Keratinocyte (primary cell): Measurements from ENCODE around the gene RAPGEF3. TPM values are rescaled to one million over a fixed set of nuclear protein-coding genes. Genes with fewer than 3 reads are reported as not detected.

ENCODE experiments used
- DNase-seq: peaks from one replicate; pipeline ENCODE4 v3.0.0-alpha.2; 2011; ENCODE audit warnings: low read depth, missing footprints, low spot score
- FAIRE-seq: peaks from 2 replicates; lab custom pipeline; 2011; peaks lifted over from hg19 to GRCh38; lab: Jason Lieb, UNC
- H2AFZ ChIP-seq: 2 replicates; pipeline ENCODE4 v1.6.0; 2012; ENCODE audit warnings: low read length, control low read depth, inconsistent platforms; ENCODE audit not compliant: control insufficient read depth
- H3K27ac ChIP-seq: 2 replicates; pipeline ENCODE4 v1.5.1; 2011; ENCODE audit warnings: low read length; ENCODE audit not compliant: control insufficient read depth, insufficient read depth
- H3K27me3 ChIP-seq: 3 replicates; pipeline ENCODE4 v1.6.0; 2011; ENCODE audit warnings: low read length; ENCODE audit not compliant: control insufficient read depth, insufficient read depth; ENCODE audit errors: extremely low read depth
- H3K36me3 ChIP-seq, 2 experiments: 2 replicates in 1 of 2; 3 replicates in 1 of 2; pipeline ENCODE4 v1.5.1; 2011; ENCODE audit warnings: low read length in 2 of 2, mild to moderate bottlenecking in 1 of 2; ENCODE audit not compliant: control insufficient read depth in 2 of 2, insufficient read depth in 2 of 2; ENCODE audit errors: extremely low read depth in 1 of 2
- H3K4me1 ChIP-seq: 3 replicates; pipeline ENCODE4 v1.5.1; 2011; ENCODE audit warnings: low read length; ENCODE audit not compliant: control insufficient read depth, insufficient read depth; ENCODE audit errors: extremely low read depth
- H3K4me2 ChIP-seq: 3 replicates; pipeline ENCODE4 v1.6.0; 2011; ENCODE audit warnings: low read depth, low read length; ENCODE audit not compliant: control insufficient read depth, insufficient read depth; ENCODE audit errors: extremely low read depth
- H3K4me3 ChIP-seq, 3 experiments: fragments of 200-600 bp in 1 of 3; sonication (generic) in 1 of 3; 2 replicates in 2 of 3; 3 replicates in 1 of 3; pipeline ENCODE4 v1.5.1; 2011 to 2016; ENCODE audit warnings: low read length in 3 of 3, mild to moderate bottlenecking in 3 of 3, control low read depth in 2 of 3, inconsistent platforms in 1 of 3, low read depth in 1 of 3, mixed read lengths in 1 of 3, mixed run types in 1 of 3, moderate library complexity in 1 of 3; ENCODE audit not compliant: control insufficient read depth in 2 of 3, insufficient read depth in 2 of 3; ENCODE audit errors: extremely low read depth in 1 of 3
- H3K79me2 ChIP-seq: 2 replicates; pipeline ENCODE4 v1.6.0; 2012; ENCODE audit warnings: low read length; ENCODE audit not compliant: control insufficient read depth, insufficient read depth
- H3K9ac ChIP-seq: 3 replicates; pipeline ENCODE4 v1.6.0; 2011; ENCODE audit warnings: low read length; ENCODE audit not compliant: control insufficient read depth, insufficient read depth; ENCODE audit errors: extremely low read depth
- H3K9me1 ChIP-seq: 3 replicates; pipeline ENCODE4 v1.6.0; 2011; ENCODE audit warnings: low read length; ENCODE audit not compliant: control insufficient read depth, insufficient read depth; ENCODE audit errors: extremely low read depth
- H3K9me3 ChIP-seq: 2 replicates; pipeline ENCODE4 v1.5.1; 2012; ENCODE audit warnings: low read depth, low read length; ENCODE audit not compliant: control insufficient read depth
- H4K20me1 ChIP-seq: 3 replicates; pipeline ENCODE4 v1.6.0; 2011; ENCODE audit warnings: low read length; ENCODE audit not compliant: control insufficient read depth, insufficient read depth; ENCODE audit errors: extremely low read depth
- CTCF ChIP-seq, 3 experiments: IDR thresholded peaks in 1 of 3; conservative IDR thresholded peaks in 1 of 3; optimal IDR thresholded peaks in 1 of 3; 2 replicates in 2 of 3; 3 replicates in 1 of 3; pipeline versions ENCODE3 to v1.5.1; 2011; ENCODE audit warnings: low read length in 3 of 3, mild to moderate bottlenecking in 3 of 3, moderate library complexity in 2 of 3, control low read depth in 1 of 3, inconsistent platforms in 1 of 3; ENCODE audit not compliant: insufficient read depth in 2 of 3; ENCODE audit errors: extremely low read depth in 1 of 3
- EZH2 ChIP-seq: IDR thresholded peaks from one replicate; pipeline ENCODE4 v1.6.1; 2012; ENCODE audit warnings: inconsistent platforms, mild to moderate bottlenecking, low read length, moderate library complexity
- dilution Hi-C: fragments of 300-500 bp; cut with MboI; formaldehyde crosslinking; loops from one replicate; pipeline ENCODE4 v1.7.0; 2020; ENCODE audit warnings: low sequenced_read_pairs; ENCODE audit not compliant: extremely low pct_ligation_motif_present
- polyA plus RNA-seq, 5 experiments: library from polyadenylated mRNA; depleted of rRNA in 3 of 5; stranded (reverse) in 3 of 5; stranded (forward) in 1 of 5; unstranded in 1 of 5; fragments of >200 nt; gene quantifications; 1 replicate in 1 of 5; 2 replicates in 3 of 5; 3 replicates in 1 of 5; pipeline versions ENCODE4 v1.2.1 to v1.2.3, GENCODE V29; 2011 to 2012; ENCODE audit warnings: missing spikeins in 2 of 5, low read depth in 1 of 5, low replicate concordance in 1 of 5

Gene RAPGEF3
- polyA plus RNA-seq, 1 donor (not counting 4 experiments of a cell fraction or from before 2014, with no cell fraction given), result 5.1 TPM

GRCh38 chr12:47789712-47790489 lies 31.2 kb upstream of the RAPGEF3 start:
- H3K36me3 ChIP-seq, result peaks cover 60 to 64% of the 10 kb centered on the region in 2 experiments
- no peak overlapping the region for H3K4me3 ChIP-seq
- no peak overlapping the region for H3K9ac ChIP-seq
- no peaks in the 10 kb centered on the region for H3K27me3 ChIP-seq
- H3K9me1 ChIP-seq, result no peaks in the 10 kb centered on the region
- dilution Hi-C loops, result no loop called here
- DNase-seq (no peak), FAIRE-seq (no peak)
- H3K9me3 ChIP-seq, result no peaks in the 10 kb centered on the region
- no peaks in the 10 kb centered on the region for H4K20me1 ChIP-seq
- TF ChIP-seq EZH2 (no peak), CTCF (optimal IDR thresholded peaks at IDR 0.05 in 1 of 3, IDR thresholded peaks at IDR 0.05 in 1 of 3, conservative IDR thresholded peaks at IDR 0.05 in 1 of 3; ENCODE audit: extremely low read depth in 1 of 3, insufficient read depth in 2 of 3, low read length in 3 of 3) (no peak)
- H3K4me1 ChIP-seq, result no peaks in the 10 kb centered on the region
- H3K79me2 ChIP-seq, result no peaks in the 10 kb centered on the region
- no peak overlapping the region for H3K27ac ChIP-seq
- no peak overlapping the region for H3K4me2 ChIP-seq
- no peak overlapping the region for H2AFZ ChIP-seq

- Histone ChIP-seq H3K4me3 (no peak overlapping the region), H3K36me3 (peaks cover 60 to 61% of the 10 kb centered on the region in 2 experiments), H4K20me1 (no peaks in the 10 kb centered on the region), H3K4me2 (no peak overlapping the region), H3K79me2 (no peaks in the 10 kb centered on the region), H3K27me3 (no peaks in the 10 kb centered on the region), H3K4me1 (no peaks in the 10 kb centered on the region), H3K27ac (no peak overlapping the region), H3K9me1 (no peaks in the 10 kb centered on the region), H3K9ac (no peak overlapping the region), H3K9me3 (no peaks in the 10 kb centered on the region), H2AFZ (no peak overlapping the region)
- dilution Hi-C loops, result no loop called here
- no peak for DNase-seq
- TF ChIP-seq CTCF (optimal IDR thresholded peaks at IDR 0.05 in 1 of 3, IDR thresholded peaks at IDR 0.05 in 1 of 3, conservative IDR thresholded peaks at IDR 0.05 in 1 of 3; ENCODE audit: extremely low read depth in 1 of 3, insufficient read depth in 2 of 3, low read length in 3 of 3) (no peak), EZH2 (no peak)
- FAIRE-seq, result no peak
These were observed 30.5 kb upstream of the RAPGEF3 start for GRCh38 chr12:47789141-47789540.
